Brain microvascular endothelial cell (primary cell): ENCODE data around the gene HEG1.
"Not testable (repeated sequence)": the region's sequence is repeated elsewhere in the genome, so short reads cannot be mapped to it uniquely, and the experiment has no call there.

ENCODE experiments used
- DNase-seq: peaks from one replicate; pipeline ENCODE4 v3.0.0-alpha.2; 2020
- H3K27ac ChIP-seq: fragments of 250-450 bp; sonication (Bioruptor Pico); 2 replicates; pipeline ENCODE4 v1.5.1; 2020; ENCODE audit warnings: mild to moderate bottlenecking, moderate library complexity
- H3K27me3 ChIP-seq: fragments of 250-450 bp; sonication (Bioruptor Pico); replicated peaks from 2 replicates; pipeline ENCODE4 v1.5.1; 2020; ENCODE audit warnings: mild to moderate bottlenecking
- H3K36me3 ChIP-seq: fragments of 250-450 bp; sonication (Bioruptor Pico); replicated peaks from 2 replicates; pipeline ENCODE4 v1.5.1; 2020; ENCODE audit warnings: mild to moderate bottlenecking
- H3K4me3 ChIP-seq: 2 replicates; pipeline ENCODE4 v1.5.1; 2011; ENCODE audit warnings: low read depth, mild to moderate bottlenecking, control low read depth, low read length, moderate library complexity
- in situ Hi-C: cut with HindIII; loops from 2 replicates; pipeline ENCODE4 v1.10.0; 2017; ENCODE audit warnings: low sequenced_read_pairs, low pct_ligation_motif_present
- TF ChIP-seq, protein P1 (sequence below): IDR thresholded peaks from 2 replicates; pipeline ENCODE4 v1.5.1; 2011; ENCODE audit warnings: low read depth, mild to moderate bottlenecking, moderate library complexity, low read length, control low read depth, inconsistent platforms; ENCODE audit errors: missing control alignments

Gene HEG1

DNA sequence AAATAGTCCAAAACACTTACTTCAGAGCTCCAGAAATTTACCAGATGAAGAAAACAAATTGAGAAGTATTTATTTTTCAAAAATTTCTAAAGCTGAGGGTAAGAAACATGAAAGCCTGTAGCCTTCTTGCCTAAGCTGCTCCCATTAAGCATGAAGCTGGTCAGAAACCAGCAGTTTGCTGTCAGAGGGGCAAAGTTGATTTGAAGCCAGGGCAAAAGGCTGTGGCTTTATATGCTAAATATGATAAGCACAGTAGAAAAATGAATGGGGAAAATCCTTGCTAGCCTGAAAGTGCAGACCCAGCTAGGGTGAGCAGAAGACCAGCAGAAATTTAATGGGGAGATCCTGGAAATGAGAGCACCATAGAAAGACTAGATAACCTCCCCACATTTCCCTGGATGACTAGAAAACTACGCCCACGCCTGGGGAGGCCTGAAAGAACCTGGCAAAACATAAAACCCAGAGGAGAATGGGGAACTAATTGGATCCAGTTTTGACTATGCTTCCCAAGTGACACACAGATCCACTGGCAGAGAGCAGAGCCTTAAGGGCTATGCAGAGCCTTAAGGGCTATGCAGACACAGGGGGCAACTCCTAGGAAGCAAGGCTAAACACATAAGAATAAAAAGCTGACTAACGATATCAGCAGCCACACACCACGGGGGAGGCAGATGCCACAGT lies 43.0 kb upstream of the HEG1 start:
- TF ChIP-seq, protein P1, sequence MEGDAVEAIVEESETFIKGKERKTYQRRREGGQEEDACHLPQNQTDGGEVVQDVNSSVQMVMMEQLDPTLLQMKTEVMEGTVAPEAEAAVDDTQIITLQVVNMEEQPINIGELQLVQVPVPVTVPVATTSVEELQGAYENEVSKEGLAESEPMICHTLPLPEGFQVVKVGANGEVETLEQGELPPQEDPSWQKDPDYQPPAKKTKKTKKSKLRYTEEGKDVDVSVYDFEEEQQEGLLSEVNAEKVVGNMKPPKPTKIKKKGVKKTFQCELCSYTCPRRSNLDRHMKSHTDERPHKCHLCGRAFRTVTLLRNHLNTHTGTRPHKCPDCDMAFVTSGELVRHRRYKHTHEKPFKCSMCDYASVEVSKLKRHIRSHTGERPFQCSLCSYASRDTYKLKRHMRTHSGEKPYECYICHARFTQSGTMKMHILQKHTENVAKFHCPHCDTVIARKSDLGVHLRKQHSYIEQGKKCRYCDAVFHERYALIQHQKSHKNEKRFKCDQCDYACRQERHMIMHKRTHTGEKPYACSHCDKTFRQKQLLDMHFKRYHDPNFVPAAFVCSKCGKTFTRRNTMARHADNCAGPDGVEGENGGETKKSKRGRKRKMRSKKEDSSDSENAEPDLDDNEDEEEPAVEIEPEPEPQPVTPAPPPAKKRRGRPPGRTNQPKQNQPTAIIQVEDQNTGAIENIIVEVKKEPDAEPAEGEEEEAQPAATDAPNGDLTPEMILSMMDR: no peak
- no peak overlapping the region for H3K4me3 ChIP-seq
- H3K27me3 ChIP-seq: no peaks in the 10 kb centered on the region
- H3K36me3 ChIP-seq: no peaks in the 10 kb centered on the region
- H3K27ac ChIP-seq: no peak overlapping the region
- in situ Hi-C loops: no loop called here
- no peak for DNase-seq

DNA sequence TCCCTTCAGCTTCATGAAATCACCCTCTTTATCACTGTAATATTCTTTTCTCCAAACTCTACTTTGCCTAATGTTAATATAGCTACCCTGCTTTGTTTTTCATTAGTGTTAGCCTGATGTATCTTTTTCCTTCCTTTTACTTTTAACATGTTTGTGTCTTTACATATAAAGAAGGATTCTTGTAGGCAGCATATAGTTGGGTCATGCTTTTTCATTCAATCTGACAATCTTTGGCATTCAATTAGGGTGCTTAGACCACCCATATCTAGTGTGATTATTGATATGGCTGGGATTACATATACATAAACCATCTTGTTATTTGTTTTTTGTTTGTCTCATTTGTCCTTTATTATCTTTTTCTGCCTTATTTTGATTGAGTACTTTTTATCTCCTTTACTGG lies 34.9 kb upstream of the HEG1 start:
- TF ChIP-seq, protein P1: no peak
- in situ Hi-C loops: no loop called here

DNA sequence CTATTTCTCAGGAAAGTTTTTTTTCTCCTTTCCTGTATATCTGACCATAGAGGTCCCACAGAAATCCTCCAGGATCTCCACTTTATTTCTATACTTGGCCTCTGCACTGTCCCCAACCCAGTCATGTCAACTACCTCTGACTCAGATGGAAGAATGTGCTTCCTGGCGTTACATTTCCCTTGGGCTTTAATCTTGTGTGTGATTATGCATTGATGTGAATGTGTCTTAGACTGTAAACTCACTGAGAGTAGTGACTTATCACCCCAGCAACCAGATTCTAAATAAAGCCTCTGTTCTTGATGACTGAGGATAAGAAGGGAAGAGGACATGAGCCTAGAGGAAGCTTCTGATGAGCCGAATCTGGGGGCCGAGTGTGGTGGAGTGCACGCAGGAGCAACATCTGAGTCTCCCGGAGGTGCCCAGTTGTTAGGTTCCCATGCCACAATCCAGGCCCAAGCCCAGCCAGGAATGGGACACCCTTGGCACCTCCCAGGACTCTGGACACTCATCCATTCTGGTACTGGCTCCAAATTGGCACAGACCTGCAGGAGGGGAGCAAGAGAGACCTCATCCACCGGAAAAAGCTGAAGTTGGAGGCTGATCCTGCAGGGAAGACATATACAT lies 32.1 kb upstream of the HEG1 start:
- H3K27me3 ChIP-seq: no peaks in the 10 kb centered on the region
- no peak overlapping the region for H3K4me3 ChIP-seq
- in situ Hi-C loops: no loop called here
- TF ChIP-seq, protein P1: no peak
- DNase-seq: peak; percentile 85
- H3K36me3 ChIP-seq: no peaks in the 10 kb centered on the region
- peak overlapping the region; percentile 53 for H3K27ac ChIP-seq

More for the DNA sequence above, 34.9 kb upstream of the HEG1 start:
- Histone ChIP-seq H3K27me3 (no peaks in the 10 kb centered on the region), H3K36me3 (no peaks in the 10 kb centered on the region), H3K27ac (no peak overlapping the region), H3K4me3 (no peak overlapping the region)
- DNase-seq: no peak

DNA sequence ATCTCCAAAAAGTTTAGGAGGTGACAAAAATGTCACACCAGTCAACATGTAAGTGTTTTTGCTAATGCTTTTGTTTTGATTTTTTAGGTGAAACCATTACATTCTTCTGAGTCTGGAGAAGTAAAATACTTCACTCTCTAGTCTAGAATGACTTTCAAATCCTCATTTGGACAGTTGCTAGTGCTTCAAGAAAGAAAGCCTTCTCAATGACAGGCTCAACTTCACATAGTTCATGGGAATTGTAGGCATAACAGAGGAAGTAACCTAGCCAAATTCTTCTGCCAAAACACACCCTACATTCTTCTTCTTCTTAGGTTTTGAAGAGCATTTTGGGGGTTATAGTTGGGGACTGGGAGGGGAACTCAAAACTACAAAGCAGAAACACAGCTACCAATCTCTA lies 29.4 kb upstream of the HEG1 start:
- Histone ChIP-seq H3K27ac (no peak overlapping the region), H3K27me3 (no peaks in the 10 kb centered on the region), H3K36me3 (no peaks in the 10 kb centered on the region), H3K4me3 (no peak overlapping the region)
- in situ Hi-C loops: no loop called here
- TF ChIP-seq, protein P1: no peak
- no peak for DNase-seq

DNA sequence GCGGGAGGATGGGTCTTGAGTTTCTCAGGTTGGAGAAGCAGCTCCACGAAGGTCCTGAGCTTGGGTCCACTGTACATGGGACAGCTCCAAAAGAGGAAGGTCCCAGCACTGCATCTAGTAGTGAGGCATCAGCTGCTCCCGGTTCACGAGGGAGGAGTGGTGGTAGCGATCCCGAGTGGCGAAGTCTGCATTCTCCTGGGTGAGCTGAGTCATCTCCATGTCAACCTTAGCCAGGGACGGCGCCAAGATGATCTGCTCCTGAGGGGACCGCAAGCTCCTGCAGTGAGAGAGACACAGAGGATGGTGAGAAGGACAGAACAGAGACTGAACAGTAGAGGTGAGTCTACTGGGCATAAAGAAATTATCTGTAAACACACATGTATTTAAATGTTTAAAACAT lies 28.0 kb upstream of the HEG1 start:
- TF ChIP-seq, protein P1: no peak
- Histone ChIP-seq H3K27me3 (no peaks in the 10 kb centered on the region), H3K4me3 (no peak overlapping the region), H3K27ac (no peak overlapping the region), H3K36me3 (no peaks in the 10 kb centered on the region)
- in situ Hi-C loops: no loop called here
- peak; percentile 41 for DNase-seq

DNA sequence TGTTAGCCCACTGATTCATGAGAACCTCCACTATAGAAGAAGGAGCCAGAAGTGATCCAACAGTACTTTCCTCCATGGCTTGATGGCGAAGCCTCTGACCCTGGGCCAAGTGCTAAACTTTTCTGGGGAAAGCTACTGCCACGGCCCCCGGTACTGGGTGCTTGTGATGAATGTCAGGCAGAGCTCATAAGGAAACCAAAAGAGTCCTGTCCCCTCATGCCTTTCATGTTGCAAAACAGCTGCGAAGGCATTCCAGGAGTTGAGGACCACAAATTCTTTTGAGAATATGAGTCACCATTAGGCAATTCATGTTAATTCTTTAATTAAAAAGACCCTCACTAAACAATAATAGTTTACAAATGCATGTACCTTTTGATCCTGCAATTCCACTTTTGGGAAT lies 26.5 kb upstream of the HEG1 start:
- H3K27ac ChIP-seq, H3K4me3 ChIP-seq, in situ Hi-C loops, H3K27me3 ChIP-seq, H3K36me3 ChIP-seq, DNase-seq: not testable (repeated sequence)
